Measurements from ENCODE around the gene RARS2. TPM values are rescaled to one million over a fixed set of nuclear protein-coding genes. Genes with fewer than 3 reads are reported as not detected.
A peak's percentile ranks its signal among the peaks of the same experiment; 100 is the strongest.

RARS2 gene
- total RNA-seq, 1 donor = 49.9 TPM

GRCh38 chr6:87590417-87590880 lies 662 bp upstream of the RARS2 start:
- TF ChIP-seq, protein P1, sequence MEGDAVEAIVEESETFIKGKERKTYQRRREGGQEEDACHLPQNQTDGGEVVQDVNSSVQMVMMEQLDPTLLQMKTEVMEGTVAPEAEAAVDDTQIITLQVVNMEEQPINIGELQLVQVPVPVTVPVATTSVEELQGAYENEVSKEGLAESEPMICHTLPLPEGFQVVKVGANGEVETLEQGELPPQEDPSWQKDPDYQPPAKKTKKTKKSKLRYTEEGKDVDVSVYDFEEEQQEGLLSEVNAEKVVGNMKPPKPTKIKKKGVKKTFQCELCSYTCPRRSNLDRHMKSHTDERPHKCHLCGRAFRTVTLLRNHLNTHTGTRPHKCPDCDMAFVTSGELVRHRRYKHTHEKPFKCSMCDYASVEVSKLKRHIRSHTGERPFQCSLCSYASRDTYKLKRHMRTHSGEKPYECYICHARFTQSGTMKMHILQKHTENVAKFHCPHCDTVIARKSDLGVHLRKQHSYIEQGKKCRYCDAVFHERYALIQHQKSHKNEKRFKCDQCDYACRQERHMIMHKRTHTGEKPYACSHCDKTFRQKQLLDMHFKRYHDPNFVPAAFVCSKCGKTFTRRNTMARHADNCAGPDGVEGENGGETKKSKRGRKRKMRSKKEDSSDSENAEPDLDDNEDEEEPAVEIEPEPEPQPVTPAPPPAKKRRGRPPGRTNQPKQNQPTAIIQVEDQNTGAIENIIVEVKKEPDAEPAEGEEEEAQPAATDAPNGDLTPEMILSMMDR (IDR thresholded peaks at IDR 0.05; ENCODE audit: extremely low read depth, low read depth, low read length) = no peak
- no peak for DNase-seq (ENCODE audit: insufficient read length, low spot score, missing footprints)
- H4K20me1 ChIP-seq (ENCODE audit: insufficient read depth, low read length) = peaks cover 26% of the 10 kb centered on the region
- H3K4me2 ChIP-seq (ENCODE audit: insufficient read depth, low read length) = peak overlapping the region; percentile 85
- H3K4me1 ChIP-seq (ENCODE audit: insufficient read depth, low read length) = peaks cover 19% of the 10 kb centered on the region
- no peaks in the 10 kb centered on the region for H3K27me3 ChIP-seq (ENCODE audit: insufficient read depth, low read length)
- no peaks in the 10 kb centered on the region for H3K9me3 ChIP-seq (ENCODE audit: low read depth, low read length)
- H3K36me3 ChIP-seq (ENCODE audit: insufficient read depth, low read length) = peaks cover 5% of the 10 kb centered on the region
- H3K79me2 ChIP-seq (ENCODE audit: insufficient read depth, low read length) = peaks cover 75% of the 10 kb centered on the region
- H2AFZ ChIP-seq (ENCODE audit: low read length) = peak overlapping the region; percentile 98
- peak overlapping the region; percentile 79 for H3K4me3 ChIP-seq (ENCODE audit: insufficient read depth, low read length)
- H3K27ac ChIP-seq (ENCODE audit: low read depth, low read length) = peak overlapping the region; percentile 95

DNA sequence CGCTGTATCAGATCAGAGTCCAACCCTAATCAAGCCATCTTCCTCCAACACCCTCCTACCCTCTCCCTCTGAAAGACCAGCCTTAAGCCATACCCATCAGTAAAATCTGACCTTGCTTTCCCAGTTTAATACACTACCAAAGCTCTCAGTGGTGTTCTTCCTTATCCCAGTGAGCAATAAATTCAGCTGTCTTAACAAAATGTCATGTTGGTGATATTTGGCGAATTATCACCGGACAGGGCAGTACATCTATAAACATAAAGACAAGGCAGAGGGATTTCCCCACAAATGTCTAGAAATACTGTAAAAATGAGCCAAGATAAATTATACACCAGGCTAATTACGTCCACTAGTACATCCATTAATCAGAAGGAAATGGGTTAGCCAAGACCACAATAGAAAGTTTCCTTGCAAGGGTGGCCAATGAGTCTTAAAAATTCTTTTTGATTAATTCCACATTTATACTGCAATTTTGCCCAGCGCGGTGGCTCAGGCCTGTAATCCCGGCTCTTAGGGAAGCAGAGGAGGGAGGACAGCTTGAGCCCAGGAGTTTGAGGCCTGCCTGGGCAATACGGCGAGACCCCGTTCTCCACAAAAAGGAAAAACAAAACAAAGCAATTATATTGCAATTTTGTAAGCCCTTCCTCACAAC lies 905 bp downstream of the RARS2 start:
- peak; percentile 27 for DNase-seq (ENCODE audit: insufficient read length, low spot score, missing footprints)
- Histone ChIP-seq H3K4me2 (ENCODE audit: insufficient read depth, low read length) (peak overlapping the region; percentile 85), H3K27ac (ENCODE audit: low read depth, low read length) (peak overlapping the region; percentile 95), H3K79me2 (ENCODE audit: insufficient read depth, low read length) (peaks cover 87% of the 10 kb centered on the region), H3K36me3 (ENCODE audit: insufficient read depth, low read length) (no peaks in the 10 kb centered on the region), H2AFZ (ENCODE audit: low read length) (peak overlapping the region; percentile 96), H4K20me1 (ENCODE audit: insufficient read depth, low read length) (peaks cover 39% of the 10 kb centered on the region), H3K27me3 (ENCODE audit: insufficient read depth, low read length) (no peaks in the 10 kb centered on the region), H3K9me3 (ENCODE audit: low read depth, low read length) (no peaks in the 10 kb centered on the region), H3K4me1 (ENCODE audit: insufficient read depth, low read length) (peaks cover 19% of the 10 kb centered on the region), H3K4me3 (ENCODE audit: insufficient read depth, low read length) (peak overlapping the region; percentile 79)
- TF ChIP-seq, protein P1 (IDR thresholded peaks at IDR 0.05; ENCODE audit: extremely low read depth, low read depth, low read length) = no peak

DNA sequence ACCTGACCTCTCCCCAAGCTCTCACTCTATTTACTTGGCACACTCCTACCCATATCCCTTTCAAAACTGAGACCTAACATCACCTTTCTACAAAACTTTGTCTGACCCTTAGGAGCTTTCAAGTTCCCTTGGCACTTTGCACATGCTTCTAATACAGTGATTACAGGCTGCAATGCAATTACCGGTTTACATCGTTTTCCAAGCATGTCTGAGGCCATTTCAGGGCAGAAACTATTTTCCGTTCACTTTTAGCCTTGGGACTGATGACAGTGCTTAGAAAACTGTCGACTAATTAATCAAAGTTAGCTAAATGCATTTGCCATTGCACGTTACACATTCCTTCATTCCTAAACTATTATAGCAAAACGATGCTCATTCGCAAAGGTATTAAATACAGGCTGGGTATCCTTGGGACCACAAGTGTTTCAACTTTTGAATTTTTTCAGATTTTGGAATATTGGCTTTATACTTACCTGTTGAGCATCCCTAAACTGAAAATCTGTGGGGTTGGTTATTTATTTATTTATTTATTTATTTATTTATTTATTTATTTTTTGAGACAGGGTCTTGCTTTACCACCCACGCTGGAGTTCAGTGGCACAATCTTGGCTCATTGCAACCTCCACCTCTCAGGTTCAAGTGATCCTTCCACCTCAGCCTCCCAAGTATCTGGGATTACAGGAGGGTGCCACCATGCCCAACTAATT lies 3.3 kb downstream of the RARS2 start:
- TF ChIP-seq, protein P1 (IDR thresholded peaks at IDR 0.05; ENCODE audit: extremely low read depth, low read depth, low read length) = no peak
- Histone ChIP-seq H3K4me1 (ENCODE audit: insufficient read depth, low read length) (peaks cover 19% of the 10 kb centered on the region), H4K20me1 (ENCODE audit: insufficient read depth, low read length) (peaks cover 50% of the 10 kb centered on the region), H2AFZ (ENCODE audit: low read length) (no peak overlapping the region), H3K79me2 (ENCODE audit: insufficient read depth, low read length) (peaks cover 97% of the 10 kb centered on the region), H3K4me3 (ENCODE audit: insufficient read depth, low read length) (no peak overlapping the region), H3K4me2 (ENCODE audit: insufficient read depth, low read length) (no peak overlapping the region), H3K27me3 (ENCODE audit: insufficient read depth, low read length) (no peaks in the 10 kb centered on the region), H3K9me3 (ENCODE audit: low read depth, low read length) (no peaks in the 10 kb centered on the region), H3K27ac (ENCODE audit: low read depth, low read length) (no peak overlapping the region), H3K36me3 (ENCODE audit: insufficient read depth, low read length) (peaks cover 15% of the 10 kb centered on the region)
- no peak for DNase-seq (ENCODE audit: insufficient read length, low spot score, missing footprints)

GRCh38 chr6:87583822-87584221 lies 6.0 kb downstream of the RARS2 start:
- TF ChIP-seq, protein P1 (IDR thresholded peaks at IDR 0.05; ENCODE audit: extremely low read depth, low read depth, low read length) = no peak
- H3K36me3 ChIP-seq (ENCODE audit: insufficient read depth, low read length) = peaks cover 28% of the 10 kb centered on the region
- H4K20me1 ChIP-seq (ENCODE audit: insufficient read depth, low read length) = peaks cover 51% of the 10 kb centered on the region

More at GRCh38 chr6:87583822-87584221, 6.0 kb downstream of the RARS2 start:
- Histone ChIP-seq H3K4me1 (ENCODE audit: insufficient read depth, low read length) (peaks cover 9% of the 10 kb centered on the region), H3K27me3 (ENCODE audit: insufficient read depth, low read length) (no peaks in the 10 kb centered on the region), H3K4me3 (ENCODE audit: insufficient read depth, low read length) (no peak overlapping the region), H3K4me2 (ENCODE audit: insufficient read depth, low read length) (no peak overlapping the region), H3K27ac (ENCODE audit: low read depth, low read length) (no peak overlapping the region), H3K9me3 (ENCODE audit: low read depth, low read length) (no peaks in the 10 kb centered on the region), H2AFZ (ENCODE audit: low read length) (no peak overlapping the region), H3K79me2 (ENCODE audit: insufficient read depth, low read length) (peaks cover 96% of the 10 kb centered on the region)
- no peak for DNase-seq (ENCODE audit: insufficient read length, low spot score, missing footprints)
